Bronchial epithelial cell (primary cell): Measurements from ENCODE around the gene LDLRAD4. TPM values are rescaled to one million over a fixed set of nuclear protein-coding genes. Genes with fewer than 3 reads are reported as not detected.

Experiments used
- DNase-seq: peaks from one replicate; pipeline ENCODE4 v3.0.0-alpha.2; 2010; ENCODE audit warnings: low read depth
- FAIRE-seq: peaks from 2 replicates; lab custom pipeline; 2011; peaks lifted over from hg19 to GRCh38; lab: Jason Lieb, UNC
- H3K27me3 ChIP-seq: 2 replicates; pipeline ENCODE4 v1.5.1; 2011; ENCODE audit warnings: low read length; ENCODE audit not compliant: control insufficient read depth, insufficient read depth
- H3K36me3 ChIP-seq: 2 replicates; pipeline ENCODE4 v1.5.1; 2011; ENCODE audit warnings: low read length; ENCODE audit not compliant: control insufficient read depth, insufficient read depth
- H3K4me3 ChIP-seq: 2 replicates; pipeline ENCODE4 v1.5.1; 2011; ENCODE audit warnings: mild to moderate bottlenecking, low read depth, low read length, control low read depth
- total RNA-seq: library from RNA; depleted of rRNA; stranded (reverse); fragments of >200 nt; gene quantifications from 2 replicates; pipeline ENCODE4 v1.2.1, GENCODE V29; 2014
- TF ChIP-seq, protein P1 (sequence below): IDR thresholded peaks from 2 replicates; pipeline ENCODE4 v1.5.1; 2011; ENCODE audit warnings: mild to moderate bottlenecking, moderate library complexity, low read length, control low read depth, inconsistent platforms; ENCODE audit not compliant: insufficient read depth, severe bottlenecking

The LDLRAD4 gene
- total RNA-seq, 1 donor from 2014 or later, result not detected

DNA sequence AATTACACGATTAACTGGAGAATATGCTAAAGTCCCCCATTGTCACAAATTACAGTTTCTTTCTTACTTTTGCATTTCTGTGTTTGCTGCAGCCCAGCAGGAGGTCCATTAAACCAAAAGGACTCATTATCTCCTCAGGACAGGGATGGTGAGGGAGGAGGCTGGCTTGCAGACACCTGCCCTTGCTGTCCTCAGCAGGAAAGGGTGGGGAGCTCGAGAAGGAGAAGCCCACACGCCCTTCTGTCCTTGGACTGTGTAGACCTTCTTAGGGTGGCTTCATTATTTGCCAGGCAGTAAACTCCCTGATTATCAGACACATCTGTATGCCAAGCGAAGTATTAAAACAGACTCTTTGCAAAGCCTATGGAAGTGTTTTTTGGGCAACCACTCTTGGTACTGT is 196.0 kb downstream of the LDLRAD4 start:
- DNase-seq (no peak), FAIRE-seq (no peak)
- H3K36me3 ChIP-seq, result no peaks in the 10 kb centered on the region
- no peak overlapping the region for H3K4me3 ChIP-seq
- TF ChIP-seq, protein P1, sequence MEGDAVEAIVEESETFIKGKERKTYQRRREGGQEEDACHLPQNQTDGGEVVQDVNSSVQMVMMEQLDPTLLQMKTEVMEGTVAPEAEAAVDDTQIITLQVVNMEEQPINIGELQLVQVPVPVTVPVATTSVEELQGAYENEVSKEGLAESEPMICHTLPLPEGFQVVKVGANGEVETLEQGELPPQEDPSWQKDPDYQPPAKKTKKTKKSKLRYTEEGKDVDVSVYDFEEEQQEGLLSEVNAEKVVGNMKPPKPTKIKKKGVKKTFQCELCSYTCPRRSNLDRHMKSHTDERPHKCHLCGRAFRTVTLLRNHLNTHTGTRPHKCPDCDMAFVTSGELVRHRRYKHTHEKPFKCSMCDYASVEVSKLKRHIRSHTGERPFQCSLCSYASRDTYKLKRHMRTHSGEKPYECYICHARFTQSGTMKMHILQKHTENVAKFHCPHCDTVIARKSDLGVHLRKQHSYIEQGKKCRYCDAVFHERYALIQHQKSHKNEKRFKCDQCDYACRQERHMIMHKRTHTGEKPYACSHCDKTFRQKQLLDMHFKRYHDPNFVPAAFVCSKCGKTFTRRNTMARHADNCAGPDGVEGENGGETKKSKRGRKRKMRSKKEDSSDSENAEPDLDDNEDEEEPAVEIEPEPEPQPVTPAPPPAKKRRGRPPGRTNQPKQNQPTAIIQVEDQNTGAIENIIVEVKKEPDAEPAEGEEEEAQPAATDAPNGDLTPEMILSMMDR, result no peak
- no peaks in the 10 kb centered on the region for H3K27me3 ChIP-seq

DNA sequence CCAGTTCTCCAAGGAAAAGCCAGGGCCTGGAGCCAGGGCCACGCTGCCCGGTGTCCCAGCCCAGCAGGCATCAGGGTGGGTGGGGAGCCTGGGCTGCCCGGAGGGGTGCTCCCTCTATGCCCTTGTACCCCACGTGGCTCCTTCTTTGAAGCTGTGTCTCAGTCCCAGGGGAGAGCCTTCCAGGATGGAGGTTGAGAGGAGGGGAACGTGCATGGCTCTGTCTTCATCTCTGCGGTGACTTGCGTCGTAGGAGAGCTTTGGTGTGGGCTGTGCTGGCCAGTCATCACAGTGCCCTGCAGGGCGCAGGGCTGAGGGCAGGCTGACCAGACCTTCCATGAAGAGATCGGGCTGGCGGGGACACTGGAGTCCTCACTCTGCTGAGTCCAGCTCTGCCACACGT is 197.2 kb downstream of the LDLRAD4 start:
- DNase-seq (no peak), FAIRE-seq (no peak)
- no peak overlapping the region for H3K4me3 ChIP-seq
- no peaks in the 10 kb centered on the region for H3K36me3 ChIP-seq
- TF ChIP-seq, protein P1, result no peak
- H3K27me3 ChIP-seq, result no peaks in the 10 kb centered on the region

DNA sequence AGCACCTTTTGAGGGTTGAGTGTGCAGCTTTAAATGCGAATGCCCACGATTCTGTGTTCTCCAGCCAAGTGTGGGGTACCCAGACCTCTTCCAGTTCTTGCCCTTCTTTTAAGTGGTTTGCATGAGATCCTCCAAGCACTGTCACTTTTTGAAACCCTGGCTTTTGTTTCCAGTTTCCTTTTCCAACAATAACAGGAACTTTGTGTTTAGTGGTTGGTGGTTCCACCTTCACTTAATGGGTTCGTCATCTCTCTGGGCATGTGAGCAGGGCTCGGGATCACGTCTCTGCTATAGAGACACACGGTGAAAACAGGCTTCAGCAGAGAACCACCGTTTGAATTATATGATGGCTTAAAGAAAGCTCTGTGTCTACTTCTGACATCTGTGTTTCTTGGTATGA is 197.6 kb downstream of the LDLRAD4 start:
- DNase-seq (no peak), FAIRE-seq (peak; percentile 28)
- TF ChIP-seq, protein P1, result no peak
- H3K4me3 ChIP-seq, result no peak overlapping the region
- H3K27me3 ChIP-seq, result no peaks in the 10 kb centered on the region
- H3K36me3 ChIP-seq, result no peaks in the 10 kb centered on the region

DNA sequence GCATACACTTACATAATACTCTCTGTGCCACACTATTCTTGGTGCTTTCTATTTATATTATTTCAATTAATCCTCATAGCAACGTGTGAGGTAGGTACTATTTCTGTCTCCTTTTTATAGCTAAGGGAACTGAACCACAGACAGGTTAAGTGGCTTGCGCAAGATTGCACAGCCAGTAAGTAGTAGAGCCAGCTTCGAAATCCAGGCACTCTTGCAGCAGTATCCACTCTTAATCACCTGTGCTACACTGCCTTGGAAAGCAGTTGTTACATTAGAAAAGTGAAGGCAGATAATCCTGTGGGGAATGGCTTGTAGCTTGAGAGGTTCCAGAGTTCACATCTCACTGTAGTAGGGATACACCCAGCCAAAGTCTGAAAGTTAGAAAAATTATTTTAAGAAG is 198.3 kb downstream of the LDLRAD4 start:
- no peaks in the 10 kb centered on the region for H3K27me3 ChIP-seq
- FAIRE-seq (no peak), DNase-seq (peak; percentile 1)
- no peak overlapping the region for H3K4me3 ChIP-seq
- no peaks in the 10 kb centered on the region for H3K36me3 ChIP-seq
- TF ChIP-seq, protein P1, result no peak

DNA sequence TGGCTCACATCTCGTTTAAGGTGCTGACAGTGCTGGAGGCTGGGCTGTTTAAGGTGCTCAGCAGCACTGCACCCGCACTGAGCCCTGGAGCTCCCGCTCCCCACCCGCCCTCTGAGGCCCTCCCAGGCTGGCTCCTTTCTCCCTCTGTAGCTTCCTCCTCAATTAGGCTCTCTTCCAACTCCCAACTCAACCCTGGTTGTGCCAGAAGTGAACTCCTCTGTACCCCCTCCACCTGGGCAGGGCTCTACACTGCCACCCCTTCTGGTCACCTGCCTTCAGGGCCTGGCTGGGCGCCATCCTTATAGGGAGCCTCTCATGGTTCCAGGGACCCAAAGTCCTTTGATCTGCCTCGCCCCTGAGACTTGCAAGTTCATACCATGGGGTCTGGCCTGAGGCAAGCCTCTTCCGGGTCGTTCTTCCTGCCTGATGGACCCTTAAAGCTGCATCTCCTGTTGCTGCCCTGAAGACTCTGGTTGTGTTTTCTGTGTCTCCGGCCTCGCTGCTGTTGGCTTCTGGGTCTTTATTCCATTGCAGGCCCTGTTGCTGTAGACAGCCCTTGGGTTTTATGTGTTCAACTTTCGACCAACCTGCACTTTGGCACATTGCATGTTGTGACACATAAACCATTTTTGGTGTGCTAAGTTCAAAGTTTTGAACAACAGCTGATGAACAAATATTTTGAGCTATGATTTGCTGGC is 199.6 kb downstream of the LDLRAD4 start:
- TF ChIP-seq, protein P1, result no peak
- Histone ChIP-seq H3K4me3 (no peak overlapping the region), H3K27me3 (no peaks in the 10 kb centered on the region), H3K36me3 (no peaks in the 10 kb centered on the region)
- DNase-seq (no peak), FAIRE-seq (no peak)
